K562 (cell line): Measurements from ENCODE around the gene MRPS33. TPM values are rescaled to one million over a fixed set of nuclear protein-coding genes. Genes with fewer than 3 reads are reported as not detected.
A peak's percentile ranks its signal among the peaks of the same experiment; 100 is the strongest.

Source experiments
- ARNT ChIP-seq, 2 experiments: fragments of 450-650 bp; IDR thresholded peaks; 2 replicates each; pipeline ENCODE4 v1.6.1; 2016; ENCODE audit warnings: mild to moderate bottlenecking in 1 of 2
- ATF7 ChIP-seq: fragments of 450-650 bp; IDR thresholded peaks from 2 replicates; pipeline ENCODE4 v1.7.1; 2014; ENCODE audit warnings: mild to moderate bottlenecking, moderate library complexity
- BRD9 ChIP-seq: fragments of 450-650 bp; IDR thresholded peaks from 2 replicates; pipeline ENCODE4 v1.6.1; 2018; ENCODE audit warnings: low read depth; ENCODE audit not compliant: partially characterized antibody
- BRF1 ChIP-seq: IDR thresholded peaks from 3 replicates; pipeline ENCODE4 v1.6.1; 2011; ENCODE audit warnings: borderline replicate concordance, mild to moderate bottlenecking; ENCODE audit not compliant: insufficient read length; ENCODE audit errors: extremely low read depth
- E2F1 ChIP-seq: sonication (generic); formaldehyde crosslinking; IDR thresholded peaks from 2 replicates; pipeline ENCODE4 v1.8.1; 2023; ENCODE audit warnings: mild to moderate bottlenecking, missing genetic modification reagents, moderate library complexity
- HDAC3 ChIP-seq: fragments of 450-650 bp; IDR thresholded peaks from 2 replicates; pipeline ENCODE4 v1.6.1; 2018; ENCODE audit warnings: borderline replicate concordance, mild to moderate bottlenecking, moderate library complexity; ENCODE audit not compliant: partially characterized antibody
- MBD2 ChIP-seq: sonication (generic); IDR thresholded peaks from 2 replicates; pipeline ENCODE4 v1.6.1; 2016; ENCODE audit warnings: low read depth, borderline replicate concordance
- MEF2D ChIP-seq: conservative IDR thresholded peaks from 2 replicates; pipeline ENCODE4 v1.6.1; 2016; ENCODE audit warnings: low read depth, missing genetic modification characterization, missing compliant biosample characterization
- MXI1 ChIP-seq: IDR thresholded peaks from 2 replicates; pipeline ENCODE4 v1.6.1; 2011; ENCODE audit warnings: low read depth, mild to moderate bottlenecking, improper control_type of control experiment, low read length
- NCOA6 ChIP-seq: fragments of 450-650 bp; IDR thresholded peaks from 2 replicates; pipeline ENCODE4 v1.6.1; 2017; ENCODE audit warnings: mild to moderate bottlenecking
- NFIX ChIP-seq: fragments of 250-450 bp; sonication (Bioruptor Pico); IDR thresholded peaks from 2 replicates; pipeline ENCODE4 v1.4.0; 2020; ENCODE audit warnings: low read depth, mild to moderate bottlenecking, moderate library complexity
- RBFOX2 ChIP-seq: fragments of 200-400 bp; formaldehyde crosslinking; IDR thresholded peaks from 2 replicates; pipeline ENCODE4 v1.6.1; 2017; ENCODE audit warnings: low read depth, mild to moderate bottlenecking, low read length, moderate library complexity
- RHOXF2B ChIP-seq: fragments of 250-450 bp; sonication (Bioruptor Pico); conservative IDR thresholded peaks from 2 replicates; pipeline ENCODE4 v1.5.1; 2021
- U2AF2 ChIP-seq: fragments of 200-400 bp; formaldehyde crosslinking; optimal IDR thresholded peaks from 2 replicates; pipeline ENCODE3; 2017; ENCODE audit warnings: low read depth, mild to moderate bottlenecking, low read length
- VEZF1 ChIP-seq: fragments of 200-800 bp; sonication (Bioruptor generic); IDR thresholded peaks from 2 replicates; pipeline ENCODE4 v1.6.1; 2017; ENCODE audit warnings: missing genetic modification characterization, missing compliant biosample characterization
- YBX1 ChIP-seq: fragments of 450-650 bp; IDR thresholded peaks from 2 replicates; pipeline ENCODE4 v1.7.1; 2016; ENCODE audit warnings: mild to moderate bottlenecking
- ZBTB26 ChIP-seq: fragments of 450-650 bp; formaldehyde crosslinking; IDR thresholded peaks from 2 replicates; pipeline ENCODE4 v1.4.0; 2022; ENCODE audit warnings: missing genetic modification characterization
- ZBTB8A ChIP-seq: fragments of 450-650 bp; IDR thresholded peaks from 2 replicates; pipeline ENCODE4 v1.6.1; 2018; ENCODE audit warnings: mild to moderate bottlenecking, moderate library complexity; ENCODE audit not compliant: partially characterized antibody
- ZFPM2 ChIP-seq: fragments of 250-450 bp; sonication (Bioruptor Pico); IDR thresholded peaks from 2 replicates; pipeline ENCODE4 v1.5.1; 2022; ENCODE audit warnings: mild to moderate bottlenecking
- ZNF384 ChIP-seq: IDR thresholded peaks from 2 replicates; pipeline ENCODE4 v1.6.1; 2012; ENCODE audit warnings: low read depth, low read length, improper control_type of control experiment
- ZNF583 ChIP-seq: fragments of 250-450 bp; sonication (Bioruptor Pico); IDR thresholded peaks from 2 replicates; pipeline ENCODE4 v1.4.0; 2020
- polyA plus RNA-seq, 8 experiments: library from polyadenylated mRNA; depleted of rRNA in 4 of 8; stranded (reverse) in 5 of 8; unstranded in 3 of 8; fragments of >200 nt; fragmentation: Nextera tagmentation in 2 of 8; fragmentation: Illumina TruSeq in 1 of 8; extraction: Ambion mirVana in 2 of 8; extraction: Trizol in 1 of 8; gene quantifications; 2 replicates each; pipeline versions ENCODE4 v1.2.1 to v1.2.3, GENCODE V29; 2011 to 2014; ENCODE audit warnings: inconsistent platforms in 1 of 8, missing spikeins in 1 of 8
- total RNA-seq, 7 experiments: library from RNA; depleted of rRNA in 6 of 7; stranded (reverse); fragments of >200 nt in 6 of 7; fragmentation: Illumina TruSeq in 2 of 7; extraction: Trizol in 2 of 7; gene quantifications; 2 replicates each; pipeline versions ENCODE4 v1.2.1 to v1.2.3, GENCODE V29; 2011 to 2021; ENCODE audit warnings: low replicate concordance in 1 of 7
- TF ChIP-seq, protein P1 (sequence below): IDR thresholded peaks from 2 replicates; pipeline ENCODE4 v1.6.1; 2011; ENCODE audit not compliant: insufficient read length; ENCODE audit errors: extremely low read depth
- TF ChIP-seq, protein P2 (sequence below): fragments of 250-450 bp; sonication (Bioruptor Pico); IDR thresholded peaks from 2 replicates; pipeline ENCODE4 v1.5.0; 2021

Gene MRPS33
- total and polyA plus RNA-seq, 9 of the 15 experiments (the other 6 are each of a cell fraction or from before 2014, with no cell fraction given), result 81.1 to 442 (median 149) TPM

DNA sequence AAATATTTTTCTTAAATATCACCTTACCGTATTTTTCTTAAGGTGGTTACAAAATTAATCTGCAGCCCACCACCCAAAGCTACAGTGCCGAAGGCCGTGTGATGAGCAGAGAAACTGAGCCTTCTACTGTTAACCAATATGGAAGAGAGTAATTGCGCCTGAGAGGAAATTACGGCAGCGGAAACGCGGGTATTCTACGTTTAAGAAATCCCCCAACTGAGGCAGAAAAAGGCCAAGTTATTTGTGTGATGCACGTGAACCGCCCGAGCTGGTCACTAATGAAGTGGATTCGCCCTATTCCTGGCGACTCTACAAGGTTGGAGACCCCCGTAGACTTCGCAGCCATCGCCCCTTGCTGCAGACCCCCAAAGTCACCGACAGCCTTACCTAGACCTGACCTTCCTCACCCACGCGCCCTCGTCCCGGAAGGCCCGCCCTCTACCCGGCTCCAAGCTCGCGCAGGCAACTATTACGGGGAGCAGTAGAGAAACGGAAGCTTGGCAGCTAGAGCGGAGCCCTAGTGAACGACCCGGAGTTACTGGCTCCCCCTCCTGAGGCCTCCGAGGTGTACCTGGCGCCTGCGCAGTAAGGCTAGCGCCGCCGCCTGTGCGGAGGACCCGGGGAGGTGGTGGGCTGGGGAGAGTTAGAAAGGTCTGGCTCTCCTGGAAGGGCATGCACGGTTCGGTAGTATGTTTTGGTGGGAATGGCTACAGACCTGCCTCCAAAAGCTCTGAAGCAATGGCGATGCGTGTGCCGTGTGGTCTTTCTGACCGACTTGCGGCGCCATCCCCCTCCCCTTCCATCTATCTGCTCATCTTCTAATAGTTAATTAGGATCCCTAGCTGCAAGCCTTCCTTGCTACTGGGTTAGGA is at the start of gene MRPS33 (continued):
- 0 out of 2 replicates have a peak, but pooled peaks have one; percentile 45 for TF ChIP-seq RHOXF2B (CRISPR knock-in tag)
- no peak for TF ChIP-seq ZNF384
- peak; percentile 25 for TF ChIP-seq E2F1 (CRISPR knock-in tag)
- TF ChIP-seq BRF1, result no peak
- no peak for TF ChIP-seq ZBTB26 (CRISPR knock-in tag)
- no peak for TF ChIP-seq HDAC3
- TF ChIP-seq BRD9, result no peak
- TF ChIP-seq NFIX (CRISPR knock-in tag), result no peak
- TF ChIP-seq MBD2, result peak; percentile 90
- TF ChIP-seq, protein P1, sequence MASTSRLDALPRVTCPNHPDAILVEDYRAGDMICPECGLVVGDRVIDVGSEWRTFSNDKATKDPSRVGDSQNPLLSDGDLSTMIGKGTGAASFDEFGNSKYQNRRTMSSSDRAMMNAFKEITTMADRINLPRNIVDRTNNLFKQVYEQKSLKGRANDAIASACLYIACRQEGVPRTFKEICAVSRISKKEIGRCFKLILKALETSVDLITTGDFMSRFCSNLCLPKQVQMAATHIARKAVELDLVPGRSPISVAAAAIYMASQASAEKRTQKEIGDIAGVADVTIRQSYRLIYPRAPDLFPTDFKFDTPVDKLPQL, result no peak
- TF ChIP-seq ATF7, result peak; percentile 93
- TF ChIP-seq MEF2D (tag), result peak; percentile 61; the same call in 1 of the 2 replicates
- peak in 1 of 2 experiments; percentile 79; a peak in 1 of 4 replicates for TF ChIP-seq ARNT (IDR thresholded peaks at IDR 0.05)
- TF ChIP-seq ZFPM2 (CRISPR knock-in tag), result no peak
- peak; percentile 80 for TF ChIP-seq VEZF1 (CRISPR knock-in tag)
- no peak for TF ChIP-seq NCOA6
- no peak for TF ChIP-seq YBX1
- no peak for TF ChIP-seq ZBTB8A
- 0 out of 2 replicates have a peak, but pooled peaks have one; percentile 71 for TF ChIP-seq ZNF583 (CRISPR knock-in tag)
- TF ChIP-seq, protein P2, sequence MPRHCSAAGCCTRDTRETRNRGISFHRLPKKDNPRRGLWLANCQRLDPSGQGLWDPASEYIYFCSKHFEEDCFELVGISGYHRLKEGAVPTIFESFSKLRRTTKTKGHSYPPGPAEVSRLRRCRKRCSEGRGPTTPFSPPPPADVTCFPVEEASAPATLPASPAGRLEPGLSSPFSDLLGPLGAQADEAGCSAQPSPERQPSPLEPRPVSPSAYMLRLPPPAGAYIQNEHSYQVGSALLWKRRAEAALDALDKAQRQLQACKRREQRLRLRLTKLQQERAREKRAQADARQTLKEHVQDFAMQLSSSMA (CRISPR knock-in tag), result 0 out of 2 replicates have a peak, but pooled peaks have one; percentile 40
- peak; percentile 43 for TF ChIP-seq MXI1
- TF ChIP-seq U2AF2, result no peak
- peak; percentile 99 for TF ChIP-seq RBFOX2
